Caco-2 (cell line): Measurements from ENCODE around the gene GABRB1. TPM values are rescaled to one million over a fixed set of nuclear protein-coding genes. Genes with fewer than 3 reads are reported as not detected.
A peak's percentile ranks its signal among the peaks of the same experiment; 100 is the strongest.

ENCODE experiments used
- BruUV-seq: library from RNA; stranded (reverse); fragments of 400-500 nt; replicated peaks from 2 replicates; lab custom pipeline; 2021; lab: Mats Ljungman, UMichigan
- CTCF ChIA-PET: fragments of 300-600 bp; sonication (Branson Sonifier 250); formaldehyde crosslinking; loops from one replicate; lab custom pipeline; 2022; ENCODE audit warnings: antibody characterized with exemption; lab: Charles Lee
- POLR2A ChIA-PET: fragments of 300-600 bp; sonication (Branson Sonifier 250); formaldehyde crosslinking; loops from one replicate; lab custom pipeline; 2022; ENCODE audit warnings: antibody characterized with exemption; lab: Charles Lee
- DNase-seq, 2 experiments: peaks; one replicate each; pipeline versions ENCODE4 v3.0.0 to v3.0.0-alpha.2; 2020 to 2022
- H3K27me3 ChIP-seq: replicated peaks from 2 replicates; pipeline ENCODE4 v1.6.0; 2011; ENCODE audit warnings: low read length; ENCODE audit not compliant: control insufficient read depth, insufficient read depth
- H3K36me3 ChIP-seq: 2 replicates; pipeline ENCODE4 v1.5.1; 2011; ENCODE audit warnings: low read length; ENCODE audit not compliant: control insufficient read depth, insufficient read depth
- H3K4me1 ChIP-seq: fragments of 250-450 bp; sonication (Bioruptor Pico); 2 replicates; pipeline ENCODE4 v1.5.1; 2020; ENCODE audit warnings: mild to moderate bottlenecking
- H3K4me3 ChIP-seq: 2 replicates; pipeline ENCODE4 v1.5.1; 2011; ENCODE audit warnings: low read depth, mild to moderate bottlenecking, control low read depth, low read length
- H3K9me3 ChIP-seq: fragments of 250-450 bp; sonication (Bioruptor Pico); 2 replicates; pipeline ENCODE4 v1.5.1; 2020; ENCODE audit warnings: mild to moderate bottlenecking, moderate library complexity
- H3K27ac Mint-ChIP-seq: one replicate; pipeline ENCODE4 v1.8.0; 2022; ENCODE audit warnings: mixed read lengths; ENCODE audit not compliant: unreplicated experiment
- H3K27me3 Mint-ChIP-seq: one replicate; pipeline ENCODE4 v1.8.0; 2022; ENCODE audit warnings: mixed read lengths; ENCODE audit not compliant: insufficient read depth, unreplicated experiment
- H3K36me3 Mint-ChIP-seq: one replicate; pipeline ENCODE4 v1.8.0; 2022; ENCODE audit warnings: mild to moderate bottlenecking, mixed read lengths; ENCODE audit not compliant: insufficient read depth, unreplicated experiment
- H3K4me1 Mint-ChIP-seq: one replicate; pipeline ENCODE4 v1.8.0; 2022; ENCODE audit warnings: low read depth, mixed read lengths; ENCODE audit not compliant: unreplicated experiment
- H3K4me3 Mint-ChIP-seq: one replicate; pipeline ENCODE4 v1.8.0; 2022; ENCODE audit warnings: mild to moderate bottlenecking, moderate library complexity, mixed read lengths; ENCODE audit not compliant: unreplicated experiment
- H3K9me3 Mint-ChIP-seq: one replicate; pipeline ENCODE4 v1.8.0; 2022; ENCODE audit warnings: mixed read lengths; ENCODE audit not compliant: unreplicated experiment
- CTCF ChIP-seq, 2 experiments: fragments of 200-600 bp in 1 of 2; IDR thresholded peaks; 1 replicate in 1 of 2; 2 replicates in 1 of 2; pipeline versions ENCODE4 v1.5.1 to v1.8.0; 2011 to 2022; ENCODE audit warnings: antibody characterized with exemption in 1 of 2, control low read depth in 1 of 2, inconsistent platforms in 1 of 2, low read depth in 1 of 2, low read length in 1 of 2, mild to moderate bottlenecking in 1 of 2, moderate library complexity in 1 of 2; ENCODE audit not compliant: insufficient read depth in 1 of 2, severe bottlenecking in 1 of 2, unreplicated experiment in 1 of 2
- intact Hi-C: fragments of 100-400 bp; cut with micrococcal nuclease; formaldehyde crosslinking; loops from one replicate; pipeline ENCODE4 v1.10.0; 2022; ENCODE audit not compliant: unreplicated experiment
- total RNA-seq: library from RNA; stranded (reverse); gene quantifications from 2 replicates; pipeline ENCODE4 v1.2.3, GENCODE V29; 2022

Gene GABRB1
- total RNA-seq, 1 experiment from 2014 or later: 10.3 TPM

DNA sequence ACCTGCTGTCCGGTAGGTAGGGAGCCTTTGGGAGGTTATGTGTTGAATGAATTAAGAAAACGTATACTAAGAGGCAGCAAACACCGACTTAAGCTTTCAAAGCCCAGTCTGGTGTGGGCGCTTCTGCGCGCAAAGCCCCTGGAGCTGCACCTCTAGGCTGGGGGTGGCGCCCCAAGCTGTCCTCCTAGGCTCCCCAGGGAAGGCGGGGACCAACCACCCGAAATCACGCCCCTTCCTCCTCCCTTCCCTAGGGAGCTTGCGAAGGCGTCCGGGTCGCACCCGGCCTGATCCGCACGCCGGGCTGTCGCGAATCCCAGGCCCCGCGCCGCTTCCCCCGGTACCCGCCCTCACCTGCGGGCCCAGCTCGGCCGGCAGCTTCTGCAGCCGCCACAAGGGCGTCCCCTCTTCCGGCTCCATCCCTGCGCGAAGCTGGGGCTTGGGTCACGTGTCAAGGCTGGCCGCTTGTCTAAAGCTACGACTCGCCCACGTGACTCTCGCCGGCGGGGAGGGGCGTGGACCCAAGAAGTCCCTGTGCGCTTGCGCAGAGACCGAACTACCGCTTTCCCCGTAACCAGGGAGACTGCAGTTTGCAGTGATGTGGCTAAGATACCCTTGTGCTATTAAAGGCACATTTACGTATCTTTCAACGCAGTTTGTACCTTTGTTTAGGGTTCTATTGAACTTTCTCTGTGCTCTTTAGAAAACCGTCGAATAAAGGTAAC is 432.0 kb downstream of the GABRB1 start, which contains the start of gene COMMD8:
TSS of gene COMMD8 (minus strand) at position 468 of the 722 bp plus-strand sequence. CDS start at position 417, 51 bp downstream.
- BruUV-seq: no TSS peak
- H3K36me3 Mint-ChIP-seq: peaks cover 7% of the 10 kb centered on the region
- H3K27me3 ChIP-seq: no peaks in the 10 kb centered on the region
- TF ChIP-seq CTCF (IDR thresholded peaks at IDR 0.05; ENCODE audit: insufficient read depth in 1 of 2, low read depth in 1 of 2, low read length in 1 of 2, severe bottlenecking in 1 of 2, unreplicated experiment in 1 of 2): peak; percentile 4 to 14
- H3K9me3 ChIP-seq: no peaks in the 10 kb centered on the region
- intact Hi-C loops: loop anchor here (1.0 to 2.0 kb wide), 3 partner anchors 22 to 101 kb away; partner anchors contain the start of gene ATP10D
- H3K4me1 Mint-ChIP-seq: peaks cover 20% of the 10 kb centered on the region
- ChIA-PET POLR2A (interaction anchor here (0.5 to 1.3 kb wide), 6 partner anchors 10 to 39 kb away, joined by 4 to 20 read pairs (median 6); partner anchors contain the start of gene ATP10D), CTCF (interaction anchor here (0.9 to 1.3 kb wide), 10 partner anchors 10 to 101 kb away, joined by 3 to 24 read pairs (median 4); partner anchors contain the start of gene ATP10D)
- H3K27me3 Mint-ChIP-seq: no peaks in the 10 kb centered on the region
- peak; percentile 96 to 97 for DNase-seq
- H3K4me1 ChIP-seq: peaks cover 7% of the 10 kb centered on the region
- no peaks in the 10 kb centered on the region; the same call in 1 of the 2 replicates for H3K36me3 ChIP-seq
- H3K4me3 Mint-ChIP-seq: peak within 1 kb of the TSS; percentile 87
- no peaks in the 10 kb centered on the region for H3K9me3 Mint-ChIP-seq
- peak within 1 kb of the TSS; percentile 67 for H3K4me3 ChIP-seq
- H3K27ac Mint-ChIP-seq: peak within 1 kb of the TSS; percentile 85

DNA sequence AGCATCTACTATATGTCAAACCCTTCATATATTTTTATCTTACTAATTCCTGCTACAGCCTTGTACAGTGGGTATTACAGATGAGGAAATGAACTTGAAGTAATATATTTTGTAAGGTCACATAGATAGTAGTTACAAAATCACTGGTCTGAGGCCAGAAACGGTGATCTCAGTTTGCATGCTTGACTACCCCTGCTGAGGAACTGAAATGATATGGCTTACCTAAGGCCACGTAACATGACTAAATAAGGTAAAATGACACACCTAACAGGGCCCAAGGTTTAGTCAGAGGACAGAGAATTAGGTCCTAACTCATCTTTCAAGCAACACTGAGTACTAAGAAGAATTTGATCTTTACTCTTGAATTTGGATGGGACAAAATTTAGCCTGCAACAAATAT is 433.6 kb downstream of the GABRB1 start:
- H3K4me1 Mint-ChIP-seq: peaks cover 26% of the 10 kb centered on the region
- TF ChIP-seq CTCF (IDR thresholded peaks at IDR 0.05; ENCODE audit: insufficient read depth in 1 of 2, low read depth in 1 of 2, low read length in 1 of 2, severe bottlenecking in 1 of 2, unreplicated experiment in 1 of 2): no peak
- H3K9me3 Mint-ChIP-seq: no peaks in the 10 kb centered on the region
- H3K27ac Mint-ChIP-seq: no peak overlapping the region
- BruUV-seq: no TSS peak
- DNase-seq: no peak
- H3K4me3 Mint-ChIP-seq: no peak overlapping the region
- intact Hi-C loops: no loop called here
- H3K27me3 ChIP-seq: no peaks in the 10 kb centered on the region
- POLR2A ChIA-PET: no interaction called here
- H3K27me3 Mint-ChIP-seq: no peaks in the 10 kb centered on the region
- H3K4me3 ChIP-seq: no peak overlapping the region
- H3K4me1 ChIP-seq: peaks cover 23% of the 10 kb centered on the region
- CTCF ChIA-PET: no interaction called here
- H3K36me3 ChIP-seq: no peaks in the 10 kb centered on the region
- H3K9me3 ChIP-seq: no peaks in the 10 kb centered on the region
- H3K36me3 Mint-ChIP-seq: peaks cover 7% of the 10 kb centered on the region

DNA sequence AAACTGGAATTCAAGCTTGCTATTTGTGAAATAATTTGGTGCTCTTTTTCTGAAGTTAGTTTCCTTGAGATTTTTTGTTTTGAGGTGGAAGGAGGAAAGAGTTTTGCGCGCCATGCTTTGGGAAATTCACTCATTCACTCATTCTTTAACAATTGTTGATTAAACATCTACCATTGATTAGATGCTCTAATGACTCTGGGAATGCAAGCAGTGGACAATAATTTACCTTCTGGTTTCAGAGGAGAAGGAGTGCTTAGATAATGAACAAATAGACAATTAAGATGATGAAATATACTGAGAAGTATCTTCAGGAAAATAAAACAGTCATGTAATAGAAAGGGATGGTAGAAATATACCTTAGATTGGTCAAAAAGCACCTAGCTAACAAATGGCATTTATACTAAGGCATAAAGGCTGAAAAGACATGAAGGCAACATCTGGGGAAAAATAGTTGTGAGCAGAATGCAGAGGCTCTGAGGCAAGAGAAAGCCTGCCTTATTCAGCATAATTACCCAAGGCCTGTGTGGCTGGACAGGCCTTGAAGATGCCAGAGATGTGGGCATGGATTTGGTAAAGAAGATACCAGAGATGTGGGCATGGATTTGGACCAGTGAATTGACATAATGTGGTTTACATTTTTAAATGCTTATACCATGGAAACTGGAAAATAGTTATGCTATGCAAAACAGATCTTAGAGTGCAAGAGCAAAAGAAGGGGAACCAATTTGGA is 434.9 kb downstream of the GABRB1 start:
- Histone ChIP-seq H3K4me1 (peaks cover 35% of the 10 kb centered on the region), H3K27me3 (no peaks in the 10 kb centered on the region), H3K36me3 (no peaks in the 10 kb centered on the region), H3K4me3 (no peak overlapping the region), H3K9me3 (no peaks in the 10 kb centered on the region; the same call in 1 of the 2 replicates)
- Mint-ChIP-seq H3K4me3 (no peak overlapping the region), H3K27ac (no peak overlapping the region), H3K4me1 (peaks cover 26% of the 10 kb centered on the region), H3K9me3 (no peaks in the 10 kb centered on the region), H3K27me3 (no peaks in the 10 kb centered on the region), H3K36me3 (peaks cover 7% of the 10 kb centered on the region)
- no peak for DNase-seq
- POLR2A ChIA-PET: no interaction called here
- intact Hi-C loops: no loop called here
- CTCF ChIA-PET: no interaction called here
- no peak for TF ChIP-seq CTCF (IDR thresholded peaks at IDR 0.05; ENCODE audit: insufficient read depth in 1 of 2, low read depth in 1 of 2, low read length in 1 of 2, severe bottlenecking in 1 of 2, unreplicated experiment in 1 of 2)
- no TSS peak for BruUV-seq
